ENCODE data around the gene SCARF1. TPM values are rescaled to one million over a fixed set of nuclear protein-coding genes. Genes with fewer than 3 reads are reported as not detected.
A peak's percentile ranks its signal among the peaks of the same experiment; 100 is the strongest.
"Not testable (repeated sequence)": the region's sequence is repeated elsewhere in the genome, so short reads cannot be mapped to it uniquely, and the experiment has no call there.

The SCARF1 gene
- total RNA-seq, 1 donor from 2014 or later: 8.0 TPM

DNA sequence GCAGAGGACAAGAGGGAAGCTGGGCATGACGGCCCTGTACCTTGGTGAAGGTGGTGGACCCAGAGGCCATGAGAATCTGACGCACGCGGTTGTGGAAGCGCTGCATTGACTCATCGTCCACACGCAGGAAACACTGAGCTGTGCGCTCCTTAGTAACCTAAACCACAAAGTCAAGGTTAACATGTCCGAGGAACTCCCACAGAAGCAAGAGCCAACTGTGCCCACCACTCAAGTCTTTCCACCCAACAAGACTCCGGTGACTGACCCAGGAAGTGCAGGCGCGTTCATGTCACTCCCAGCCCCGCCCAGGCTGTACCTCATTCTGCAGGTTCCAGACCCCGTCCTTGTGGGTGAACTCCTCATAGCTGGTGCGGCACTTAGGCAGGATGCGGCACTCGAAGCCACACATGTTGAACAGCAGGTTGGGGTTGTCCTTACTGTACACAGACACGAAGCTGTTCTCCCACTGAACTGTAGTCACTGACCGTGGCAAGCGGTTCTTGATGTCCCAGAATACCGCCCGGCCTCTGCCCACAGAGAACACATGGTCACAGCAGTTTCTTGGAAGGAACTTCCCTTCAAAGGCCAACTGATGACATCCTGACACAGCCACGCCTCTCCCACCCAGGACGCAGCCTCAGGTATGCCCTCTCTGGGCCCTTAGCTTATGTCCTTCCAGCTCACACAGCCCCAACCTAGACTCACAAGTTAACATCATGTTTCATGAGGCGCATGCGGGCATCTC, 27.7 kb upstream of the SCARF1 start:
- H3K9me3 Mint-ChIP-seq: no peaks in the 10 kb centered on the region
- H3K4me3 Mint-ChIP-seq: no peak overlapping the region
- TF ChIP-seq CTCF (IDR thresholded peaks at IDR 0.05): no peak
- H3K4me1 Mint-ChIP-seq: no peaks in the 10 kb centered on the region
- ATAC-seq (ENCODE audit: low read depth) (no peak), DNase-seq (no peak)
- ChIA-PET POLR2A (interaction anchor here (0.7 to 1.4 kb wide), 3 partner anchors 11 to 109 kb away, joined by 3 to 5 read pairs (median 3); no protein-coding TSS in a partner anchor), CTCF (interaction anchor here (0.8 kb wide), 1 partner anchor 99 kb away, joined by 3 read pairs; no protein-coding TSS in a partner anchor)
- no peak overlapping the region for H3K27ac Mint-ChIP-seq
- intact Hi-C loops (cut with micrococcal nuclease): no loop called here
- H3K27me3 Mint-ChIP-seq: no peaks in the 10 kb centered on the region
- peaks cover 93% of the 10 kb centered on the region for H3K36me3 Mint-ChIP-seq (ENCODE audit: low read depth)

DNA sequence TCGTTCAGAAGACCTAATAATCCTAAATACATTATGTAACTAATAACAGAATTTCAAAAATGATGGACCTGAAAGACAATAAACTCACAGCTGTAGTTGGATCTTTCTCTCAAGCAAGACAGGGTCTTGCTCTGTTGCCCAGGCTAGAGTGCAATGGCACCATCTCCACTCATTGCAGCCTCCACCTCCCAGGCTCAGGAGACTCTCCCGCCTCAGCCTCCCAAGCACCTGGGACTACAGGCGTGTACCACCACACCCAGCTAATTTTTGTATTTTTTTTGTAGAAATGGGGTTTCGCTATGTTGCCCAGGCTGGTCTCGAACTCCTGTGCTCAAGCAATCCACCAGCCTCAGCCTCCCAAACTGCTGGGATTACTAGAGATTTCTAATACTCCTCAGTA, 18.4 kb upstream of the SCARF1 start:
- intact Hi-C loops (cut with micrococcal nuclease); H3K4me3 Mint-ChIP-seq; DNase-seq; H3K27me3 Mint-ChIP-seq; ATAC-seq (ENCODE audit: low read depth); CTCF ChIA-PET; H3K4me1 Mint-ChIP-seq; H3K27ac Mint-ChIP-seq; H3K9me3 Mint-ChIP-seq: not testable (repeated sequence)
- POLR2A ChIA-PET: interaction anchor here (0.7 to 1.9 kb wide), 3 partner anchors 52 to 310 kb away, joined by 5 to 11 read pairs (median 7); no protein-coding TSS in a partner anchor
- H3K36me3 Mint-ChIP-seq (ENCODE audit: low read depth): peaks cover 83% of the 10 kb centered on the region

- DNase-seq: no peak
- ChIA-PET POLR2A (no interaction called here), CTCF (no interaction called here)
- Mint-ChIP-seq H3K36me3 (ENCODE audit: low read depth) (peaks cover 84% of the 10 kb centered on the region), H3K4me3 (no peak overlapping the region), H3K27ac (no peak overlapping the region), H3K27me3 (no peaks in the 10 kb centered on the region), H3K9me3 (no peaks in the 10 kb centered on the region), H3K4me1 (no peaks in the 10 kb centered on the region)
- TF ChIP-seq CTCF (IDR thresholded peaks at IDR 0.05): no peak
- no peak for ATAC-seq (ENCODE audit: low read depth)
- intact Hi-C loops (cut with micrococcal nuclease): no loop called here
Observed at GRCh38 chr17:1661045-1661444, 15.5 kb upstream of the SCARF1 start.

- intact Hi-C loops (cut with micrococcal nuclease): no loop called here
- no peak for TF ChIP-seq CTCF (IDR thresholded peaks at IDR 0.05)
- H3K27me3 Mint-ChIP-seq: no peaks in the 10 kb centered on the region
- peak overlapping the region; percentile 11 for H3K27ac Mint-ChIP-seq
- DNase-seq (no peak), ATAC-seq (ENCODE audit: low read depth) (no peak)
- H3K9me3 Mint-ChIP-seq: no peaks in the 10 kb centered on the region
- POLR2A ChIA-PET: interaction anchor here (0.7 to 1.2 kb wide), 3 partner anchors 9 to 117 kb away, joined by 3 to 8 read pairs (median 7); no protein-coding TSS in a partner anchor
- H3K36me3 Mint-ChIP-seq (ENCODE audit: low read depth): peaks cover 85% of the 10 kb centered on the region
- H3K4me3 Mint-ChIP-seq: no peak overlapping the region
- CTCF ChIA-PET: interaction anchor here (1.1 to 1.3 kb wide), 2 partner anchors 9 to 11 kb away, joined by 3 to 6 read pairs; partner anchors contain the start of gene RILP
- no peaks in the 10 kb centered on the region for H3K4me1 Mint-ChIP-seq
Observed at GRCh38 chr17:1658100-1658499, 12.6 kb upstream of the SCARF1 start.

GRCh38 chr17:1653735-1654134, 8.2 kb upstream of the SCARF1 start:
- H3K9me3 Mint-ChIP-seq: no peaks in the 10 kb centered on the region
- peaks cover 4% of the 10 kb centered on the region for H3K4me1 Mint-ChIP-seq
- intact Hi-C loops (cut with micrococcal nuclease): loop anchor here (1.0 kb wide), 1 partner anchor 16 kb away; no protein-coding TSS in a partner anchor
- ATAC-seq (ENCODE audit: low read depth): no peak
- POLR2A ChIA-PET: interaction anchor here (0.6 kb wide), 1 partner anchor 112 kb away, joined by 3 read pairs; no protein-coding TSS in a partner anchor
- TF ChIP-seq CTCF (IDR thresholded peaks at IDR 0.05): no peak
- no peak overlapping the region for H3K4me3 Mint-ChIP-seq
- peaks cover 72% of the 10 kb centered on the region for H3K36me3 Mint-ChIP-seq (ENCODE audit: low read depth)
- CTCF ChIA-PET: no interaction called here
- H3K27ac Mint-ChIP-seq: no peak overlapping the region
- DNase-seq: no peak
- H3K27me3 Mint-ChIP-seq: no peaks in the 10 kb centered on the region

GRCh38 chr17:1652794-1653193, 7.3 kb upstream of the SCARF1 start:
- DNase-seq; H3K27ac Mint-ChIP-seq; intact Hi-C loops (cut with micrococcal nuclease); H3K9me3 Mint-ChIP-seq; ATAC-seq (ENCODE audit: low read depth); CTCF ChIA-PET; H3K4me3 Mint-ChIP-seq; H3K27me3 Mint-ChIP-seq: not testable (repeated sequence)
- Mint-ChIP-seq H3K4me1 (peaks cover 11% of the 10 kb centered on the region), H3K36me3 (ENCODE audit: low read depth) (peaks cover 63% of the 10 kb centered on the region)
- POLR2A ChIA-PET: interaction anchor here (0.6 to 1.3 kb wide), 3 partner anchors 45 to 392 kb away, joined by 3 to 11 read pairs (median 4); no protein-coding TSS in a partner anchor
